Vagina (tissue), 2 donors: ENCODE results near the gene FAM50B. TPM values are rescaled to one million over a fixed set of nuclear protein-coding genes. Genes with fewer than 3 reads are reported as not detected.

Source experiments
- DNase-seq, 2 donors: peaks; one replicate each; pipeline ENCODE4 v3.0.0-alpha.2; 2017; ENCODE audit errors: extremely low spot score in 2 of 2
- H3K27ac ChIP-seq: fragments of 200-600 bp; sonication (generic); one replicate; pipeline ENCODE4 v1.5.1; 2019
- H3K27me3 ChIP-seq: fragments of 200-600 bp; sonication (generic); one replicate; pipeline ENCODE4 v1.5.1; 2019
- H3K36me3 ChIP-seq, 2 donors: fragments of 200-600 bp; sonication (generic); one replicate each; pipeline ENCODE4 v1.5.1; 2017 to 2019
- H3K4me1 ChIP-seq: fragments of 200-600 bp; sonication (generic); one replicate; pipeline ENCODE4 v1.5.1; 2019
- H3K4me3 ChIP-seq, 2 donors: fragments of 200-600 bp; sonication (generic); 1 replicate in 1 of 2; 2 replicates in 1 of 2; pipeline ENCODE4 v1.5.1; 2016 to 2019
- H3K9me3 ChIP-seq: fragments of 200-600 bp; sonication (generic); one replicate; pipeline ENCODE4 v1.5.1; 2019
- CTCF ChIP-seq, 3 experiments: fragments of 450-650 bp in 2 of 3; fragments of 200-600 bp in 1 of 3; sonication (generic) in 1 of 3; IDR thresholded peaks; one replicate each; pipeline ENCODE4 v1.5.1; 2017 to 2019; ENCODE audit warnings: antibody characterized with exemption in 3 of 3, mild to moderate bottlenecking in 2 of 3, moderate library complexity in 2 of 3
- POLR2A ChIP-seq, 2 donors: fragments of 450-650 bp; IDR thresholded peaks; one replicate each; pipeline ENCODE4 v1.6.1; 2017; ENCODE audit warnings: antibody characterized with exemption in 2 of 2, mild to moderate bottlenecking in 2 of 2, moderate library complexity in 2 of 2
- POLR2AphosphoS5 ChIP-seq, 2 donors: sonication (generic); formaldehyde crosslinking; IDR thresholded peaks; one replicate each; pipeline ENCODE4 v1.9.0; 2017; ENCODE audit warnings: antibody characterized with exemption in 2 of 2, mild to moderate bottlenecking in 2 of 2, low read depth in 1 of 2; ENCODE audit not compliant: insufficient read depth in 1 of 2
- intact Hi-C: fragments of 100-400 bp; cut with DNase I; formaldehyde crosslinking; loops from one replicate; pipeline ENCODE4 v1.15.1; 2023
- total RNA-seq: library from RNA; depleted of rRNA; stranded (reverse); fragments of >200 nt; gene quantifications from one replicate; pipeline ENCODE4 v1.2.3, GENCODE V29; 2016

FAM50B gene
- total RNA-seq, 1 donor from 2014 or later: 4.9 TPM

DNA sequence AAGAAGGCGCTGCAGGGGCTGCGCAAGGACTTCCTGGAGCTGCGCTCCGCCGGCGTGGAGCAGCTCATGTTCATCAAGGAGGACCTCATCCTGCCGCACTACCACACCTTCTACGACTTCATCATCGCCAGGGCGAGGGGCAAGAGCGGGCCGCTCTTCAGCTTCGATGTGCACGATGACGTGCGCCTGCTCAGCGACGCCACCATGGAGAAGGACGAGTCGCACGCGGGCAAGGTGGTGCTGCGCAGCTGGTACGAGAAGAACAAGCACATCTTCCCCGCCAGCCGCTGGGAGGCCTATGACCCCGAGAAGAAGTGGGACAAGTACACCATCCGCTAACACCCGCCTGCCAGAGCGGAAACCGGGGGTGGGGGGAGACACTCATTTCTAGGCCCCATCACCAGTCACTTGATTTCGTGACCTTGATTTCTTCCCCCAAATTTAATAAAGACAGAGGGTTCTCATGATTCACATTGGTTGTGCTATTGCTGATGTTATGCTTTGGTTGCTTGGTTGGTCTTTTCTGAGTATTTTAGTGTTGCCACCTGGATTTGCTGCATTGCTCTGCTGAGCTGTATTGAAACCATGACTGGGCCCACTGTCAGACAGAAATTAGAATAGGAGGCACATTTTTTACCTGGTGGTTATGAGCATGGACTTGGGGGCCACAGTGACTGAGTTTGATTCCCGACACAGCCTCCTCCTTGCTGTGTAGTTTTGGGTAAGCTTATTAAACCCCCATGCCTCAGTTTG, 1.5 kb downstream of the FAM50B start:
- no peak overlapping the region for H3K27ac ChIP-seq
- no peaks in the 10 kb centered on the region for H3K9me3 ChIP-seq
- H3K4me3 ChIP-seq: peak overlapping the region in 1 of 2 donors; percentile 52
- TF ChIP-seq POLR2A (IDR thresholded peaks at IDR 0.05): no peak
- no peak for TF ChIP-seq CTCF (IDR thresholded peaks at IDR 0.05)
- TF ChIP-seq POLR2AphosphoS5 (IDR thresholded peaks at IDR 0.05; ENCODE audit: insufficient read depth in 1 of 2, low read depth in 1 of 2): no peak
- no peaks in the 10 kb centered on the region for H3K4me1 ChIP-seq
- peak in 1 of 2 donors; percentile 78 for DNase-seq
- intact Hi-C loops: no loop called here
- no peaks in the 10 kb centered on the region for H3K36me3 ChIP-seq
- H3K27me3 ChIP-seq: no peaks in the 10 kb centered on the region

DNA sequence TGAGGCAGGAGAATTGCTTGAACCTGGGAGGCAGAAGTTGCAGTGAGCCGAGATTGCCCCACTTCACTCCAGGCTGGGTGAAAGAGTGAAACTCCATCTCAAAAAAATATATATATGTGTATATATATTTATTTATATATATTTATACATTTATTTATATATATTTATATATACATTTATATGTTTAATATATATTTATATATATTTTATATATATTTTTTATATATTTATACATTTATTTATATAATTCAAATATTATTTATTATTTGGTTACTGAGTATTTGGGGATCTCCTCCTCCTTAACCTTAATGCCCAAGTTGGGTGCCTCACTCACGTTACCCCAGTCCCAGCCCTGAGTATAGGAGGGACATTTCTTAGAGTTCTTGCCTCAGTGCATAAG, 2.7 kb downstream of the FAM50B start:
- Histone ChIP-seq H3K9me3 (no peaks in the 10 kb centered on the region), H3K4me3 (no peak overlapping the region), H3K27me3 (no peaks in the 10 kb centered on the region), H3K27ac (no peak overlapping the region), H3K36me3 (no peaks in the 10 kb centered on the region), H3K4me1 (no peaks in the 10 kb centered on the region)
- DNase-seq: no peak
- intact Hi-C loops: no loop called here
- TF ChIP-seq CTCF (IDR thresholded peaks at IDR 0.05) (no peak), POLR2A (IDR thresholded peaks at IDR 0.05) (no peak), POLR2AphosphoS5 (IDR thresholded peaks at IDR 0.05; ENCODE audit: insufficient read depth in 1 of 2, low read depth in 1 of 2) (no peak)

DNA sequence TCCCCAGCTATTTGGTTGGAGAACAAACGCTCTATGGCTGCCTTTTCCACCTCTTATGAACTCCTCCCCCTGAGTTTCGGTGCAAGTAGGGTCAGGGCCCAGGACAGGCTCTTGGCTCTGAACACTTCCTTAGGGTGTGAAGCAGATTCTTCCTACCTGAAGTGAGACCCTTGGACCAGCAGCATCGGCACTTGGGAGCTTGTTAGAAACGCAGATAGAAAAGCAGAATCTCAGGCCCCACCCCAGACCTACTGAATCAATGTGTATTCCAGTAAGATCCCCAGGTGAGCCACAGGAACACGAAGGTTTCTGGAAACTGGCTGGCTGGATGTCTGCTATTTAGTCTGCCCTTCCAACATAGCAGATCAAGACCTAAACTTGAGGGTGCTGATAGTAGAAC, 3.2 kb downstream of the FAM50B start:
- TF ChIP-seq CTCF (IDR thresholded peaks at IDR 0.05) (no peak), POLR2AphosphoS5 (IDR thresholded peaks at IDR 0.05; ENCODE audit: insufficient read depth in 1 of 2, low read depth in 1 of 2) (no peak), POLR2A (IDR thresholded peaks at IDR 0.05) (no peak)
- Histone ChIP-seq H3K9me3 (no peaks in the 10 kb centered on the region), H3K27ac (no peak overlapping the region), H3K4me3 (no peak overlapping the region), H3K36me3 (no peaks in the 10 kb centered on the region), H3K27me3 (no peaks in the 10 kb centered on the region), H3K4me1 (no peaks in the 10 kb centered on the region)
- peak in 1 of 2 donors; percentile 70 for DNase-seq
- intact Hi-C loops: no loop called here

GRCh38 chr6:3855866-3856265, 6.7 kb downstream of the FAM50B start:
- no peak overlapping the region for H3K4me3 ChIP-seq
- no peak overlapping the region for H3K27ac ChIP-seq
- TF ChIP-seq CTCF (IDR thresholded peaks at IDR 0.05): no peak
- TF ChIP-seq POLR2A (IDR thresholded peaks at IDR 0.05): no peak
- no peak for TF ChIP-seq POLR2AphosphoS5 (IDR thresholded peaks at IDR 0.05; ENCODE audit: insufficient read depth in 1 of 2, low read depth in 1 of 2)
- H3K4me1 ChIP-seq: no peaks in the 10 kb centered on the region
- H3K27me3 ChIP-seq: no peaks in the 10 kb centered on the region
- no peaks in the 10 kb centered on the region for H3K9me3 ChIP-seq
- no peaks in the 10 kb centered on the region for H3K36me3 ChIP-seq
- intact Hi-C loops: no loop called here
- DNase-seq: peak in 1 of 2 donors; percentile 25

- Histone ChIP-seq H3K4me3 (no peak overlapping the region), H3K9me3 (no peaks in the 10 kb centered on the region), H3K27me3 (no peaks in the 10 kb centered on the region), H3K27ac (no peak overlapping the region), H3K4me1 (no peaks in the 10 kb centered on the region), H3K36me3 (no peaks in the 10 kb centered on the region)
- intact Hi-C loops: no loop called here
- DNase-seq: peak in 1 of 2 donors; percentile 69
- no peak for TF ChIP-seq POLR2AphosphoS5 (IDR thresholded peaks at IDR 0.05; ENCODE audit: insufficient read depth in 1 of 2, low read depth in 1 of 2)
- TF ChIP-seq CTCF (IDR thresholded peaks at IDR 0.05): no peak
- TF ChIP-seq POLR2A (IDR thresholded peaks at IDR 0.05): no peak
Measured at GRCh38 chr6:3856576-3856975, 7.4 kb downstream of the FAM50B start.
